Measurements from ENCODE around the gene RFLNA. TPM values are rescaled to one million over a fixed set of nuclear protein-coding genes. Genes with fewer than 3 reads are reported as not detected.

Gene RFLNA
- polyA plus RNA-seq, 1 donor from 2014 or later: 9.6 TPM

GRCh38 chr12:124314766-124315165 lies 19.9 kb downstream of the RFLNA start:
- no peak overlapping the region for H3K27ac ChIP-seq (ENCODE audit: low read length)
- H3K27me3 ChIP-seq (ENCODE audit: insufficient read depth, low read depth, low read length): no peaks in the 10 kb centered on the region
- no peak overlapping the region for H3K4me2 ChIP-seq (ENCODE audit: low read length)

GRCh38 chr12:124315372-124316044 lies 20.6 kb downstream of the RFLNA start:
- Histone ChIP-seq H3K4me3 (ENCODE audit: low read length) (no peak overlapping the region), H3F3A (ENCODE audit: insufficient read depth, low read length, poor library complexity, severe bottlenecking) (no peaks in the 10 kb centered on the region), H3K36me3 (ENCODE audit: insufficient read depth, low read length) (no peaks in the 10 kb centered on the region), H3K27ac (ENCODE audit: low read length) (no peak overlapping the region), H3K79me2 (replicated peaks; ENCODE audit: insufficient read depth, low read length) (no peaks in the 10 kb centered on the region), H3K27me3 (ENCODE audit: insufficient read depth, low read depth, low read length) (no peaks in the 10 kb centered on the region), H4K20me1 (ENCODE audit: insufficient read depth) (no peaks in the 10 kb centered on the region), H3K9me2 (ENCODE audit: insufficient read depth, low read length) (no peaks in the 10 kb centered on the region), H3K4me2 (ENCODE audit: low read length) (no peak overlapping the region), H2AFZ (ENCODE audit: low read depth, low read length) (no peak overlapping the region), H3K9me3 (ENCODE audit: low read length) (no peaks in the 10 kb centered on the region), H3K9ac (ENCODE audit: low read length) (no peak overlapping the region)
- no peak for TF ChIP-seq POLR2AphosphoS5 (IDR thresholded peaks at IDR 0.05)
- no peak for TF ChIP-seq TAF1 (IDR thresholded peaks at IDR 0.05; ENCODE audit: low read depth)
- TF ChIP-seq EZH2 (IDR thresholded peaks at IDR 0.05; ENCODE audit: borderline replicate concordance, insufficient read depth, low read length, poor library complexity, severe bottlenecking): no peak
- no peak for TF ChIP-seq MXI1 (conservative IDR thresholded peaks at IDR 0.05; ENCODE audit: poor library complexity, severe bottlenecking)

More at GRCh38 chr12:124314766-124315165, 19.9 kb downstream of the RFLNA start:
- no peaks in the 10 kb centered on the region for H4K20me1 ChIP-seq (ENCODE audit: insufficient read depth)
- no peaks in the 10 kb centered on the region for H3K36me3 ChIP-seq (ENCODE audit: insufficient read depth, low read length)
- H3K79me2 ChIP-seq (replicated peaks; ENCODE audit: insufficient read depth, low read length): no peaks in the 10 kb centered on the region
- H3K4me3 ChIP-seq (ENCODE audit: low read length): no peak overlapping the region
- no peak for TF ChIP-seq EZH2 (IDR thresholded peaks at IDR 0.05; ENCODE audit: borderline replicate concordance, insufficient read depth, low read length, poor library complexity, severe bottlenecking)
- no peak for TF ChIP-seq RAD21 (conservative IDR thresholded peaks at IDR 0.05)
- no peak for TF ChIP-seq EP300 (conservative IDR thresholded peaks at IDR 0.05; ENCODE audit: poor library complexity, severe bottlenecking)
- TF ChIP-seq SMC3 (conservative IDR thresholded peaks at IDR 0.05; ENCODE audit: poor library complexity): no peak
- no peak for TF ChIP-seq TAF1 (IDR thresholded peaks at IDR 0.05; ENCODE audit: low read depth)
- TF ChIP-seq CTCF (IDR thresholded peaks at IDR 0.05; ENCODE audit: poor library complexity, severe bottlenecking): no peak
- no peak for TF ChIP-seq REST (IDR thresholded peaks at IDR 0.05; ENCODE audit: borderline replicate concordance)
- TF ChIP-seq POLR2AphosphoS5 (IDR thresholded peaks at IDR 0.05): no peak
- TF ChIP-seq MXI1 (conservative IDR thresholded peaks at IDR 0.05; ENCODE audit: poor library complexity, severe bottlenecking): no peak
- no peak overlapping the region for H2AFZ ChIP-seq (ENCODE audit: low read depth, low read length)
- H3K9me2 ChIP-seq (ENCODE audit: insufficient read depth, low read length): no peaks in the 10 kb centered on the region
- H3K9ac ChIP-seq (ENCODE audit: low read length): no peak overlapping the region
- H3F3A ChIP-seq (ENCODE audit: insufficient read depth, low read length, poor library complexity, severe bottlenecking): no peaks in the 10 kb centered on the region
- H3K9me3 ChIP-seq (ENCODE audit: low read length): no peaks in the 10 kb centered on the region
